Renal pelvis (tissue), 4 donors: ENCODE measurements around the gene NMNAT1. TPM values are rescaled to one million over a fixed set of nuclear protein-coding genes. Genes with fewer than 3 reads are reported as not detected.
"Not testable (repeated sequence)": the region's sequence is repeated elsewhere in the genome, so short reads cannot be mapped to it uniquely, and the experiment has no call there.

ENCODE experiments used
- DNase-seq: peaks from one replicate; pipeline ENCODE4 v3.0.0-alpha.2; 2013
- polyA plus RNA-seq, 3 donors: library from polyadenylated mRNA; unstranded; fragments of 120-200 nt; gene quantifications; one replicate each; pipeline ENCODE4 v1.2.1, GENCODE V29; 2013; ENCODE audit not compliant: insufficient read length in 3 of 3

Gene NMNAT1
- polyA plus RNA-seq, 3 donors, result 18.2 to 25.7 (median 18.3) TPM

- no peak for DNase-seq
Measured at GRCh38 chr1:9914610-9914937, 28.7 kb upstream of the NMNAT1 start.

- DNase-seq, result no peak
Measured at GRCh38 chr1:9916452-9916851, 26.8 kb upstream of the NMNAT1 start.

GRCh38 chr1:9917495-9917894, 25.8 kb upstream of the NMNAT1 start:
- not testable (repeated sequence) for DNase-seq

- DNase-seq, result no peak
Measured at GRCh38 chr1:9917901-9918300, 25.4 kb upstream of the NMNAT1 start.

GRCh38 chr1:9920606-9921005, 22.7 kb upstream of the NMNAT1 start:
- DNase-seq, result no peak

GRCh38 chr1:9922342-9922741, 20.9 kb upstream of the NMNAT1 start:
- DNase-seq, result no peak

GRCh38 chr1:9927259-9927658, 16.0 kb upstream of the NMNAT1 start:
- DNase-seq, result no peak

- no peak for DNase-seq
Measured at GRCh38 chr1:9929431-9930385, 13.6 kb upstream of the NMNAT1 start.

- peak; percentile 56 for DNase-seq
Measured at GRCh38 chr1:9942399-9942938, 806 bp upstream of the NMNAT1 start.

- no peak for DNase-seq
Measured at GRCh38 chr1:9946315-9946714, 3.0 kb downstream of the NMNAT1 start.

- DNase-seq, result no peak
Measured at GRCh38 chr1:9957726-9958125, 14.5 kb downstream of the NMNAT1 start.

- DNase-seq, result no peak
Measured at GRCh38 chr1:9960011-9960410, 16.7 kb downstream of the NMNAT1 start.

- peak; percentile 43 for DNase-seq
Measured at GRCh38 chr1:9960706-9961562, 17.7 kb downstream of the NMNAT1 start.

- no peak for DNase-seq
Measured at GRCh38 chr1:9984253-9984652, 41.0 kb downstream of the NMNAT1 start.

GRCh38 chr1:9985001-9985400, 41.7 kb downstream of the NMNAT1 start:
- DNase-seq, result no peak

GRCh38 chr1:9989773-9990172, 46.5 kb downstream of the NMNAT1 start:
- no peak for DNase-seq

- DNase-seq, result no peak
Measured at GRCh38 chr1:9990944-9991343, 47.7 kb downstream of the NMNAT1 start.

GRCh38 chr1:9992910-9993309, 49.6 kb downstream of the NMNAT1 start:
- no peak for DNase-seq

- DNase-seq, result no peak
Measured at GRCh38 chr1:9993561-9994075, 50.3 kb downstream of the NMNAT1 start.

GRCh38 chr1:9996624-9997582, 53.6 kb downstream of the NMNAT1 start, which contains the start of gene RBP7:
Gene RBP7 (plus strand): TSS chr1:9997228. CDS start chr1:9997259, 31 bp downstream.
- no peak for DNase-seq
